Measurements from ENCODE around the gene KRTAP2-1.
A peak's percentile ranks its signal among the peaks of the same experiment; 100 is the strongest.
"Not testable (repeated sequence)": the region's sequence is repeated elsewhere in the genome, so short reads cannot be mapped to it uniquely, and the experiment has no call there.

Gene KRTAP2-1

GRCh38 chr17:41046735-41047465 lies at the start of gene KRTAP2-1:
Gene KRTAP2-1, minus strand, starts transcription at chr17:41047316. Its CDS starts 49 bp downstream, at chr17:41047267.
- not testable (repeated sequence) for DNase-seq (ENCODE audit: low spot score); H3K4me3 ChIP-seq (ENCODE audit: severe bottlenecking); H3K9me3 ChIP-seq (ENCODE audit: severe bottlenecking); H3K27me3 ChIP-seq (ENCODE audit: insufficient read depth, poor library complexity, severe bottlenecking); H3K36me3 ChIP-seq (ENCODE audit: low read depth); ATAC-seq (ENCODE audit: low read depth)
- Histone ChIP-seq H3K27ac (ENCODE audit: poor library complexity, severe bottlenecking) (peak within 1 kb of the TSS; percentile 55), H3K4me1 (ENCODE audit: insufficient read depth, poor library complexity, severe bottlenecking) (peaks cover 15% of the 10 kb centered on the region)

GRCh38 chr17:41096055-41096454 lies 48.9 kb upstream of the KRTAP2-1 start:
- Histone ChIP-seq H3K36me3 (ENCODE audit: low read depth) (no peaks in the 10 kb centered on the region), H3K27ac (ENCODE audit: poor library complexity, severe bottlenecking) (no peak overlapping the region), H3K9me3 (ENCODE audit: severe bottlenecking) (peaks cover 3% of the 10 kb centered on the region), H3K4me1 (ENCODE audit: insufficient read depth, poor library complexity, severe bottlenecking) (peaks cover 26% of the 10 kb centered on the region), H3K4me3 (ENCODE audit: severe bottlenecking) (no peak overlapping the region), H3K27me3 (ENCODE audit: insufficient read depth, poor library complexity, severe bottlenecking) (no peaks in the 10 kb centered on the region)
- no peak for TF ChIP-seq CTCF (IDR thresholded peaks at IDR 0.05; ENCODE audit: poor library complexity, severe bottlenecking)
- DNase-seq (ENCODE audit: low spot score) = no peak
- ATAC-seq (ENCODE audit: low read depth) = no peak

- not testable (repeated sequence) for H3K9me3 ChIP-seq (ENCODE audit: severe bottlenecking); H3K4me3 ChIP-seq (ENCODE audit: severe bottlenecking); DNase-seq (ENCODE audit: low spot score); H3K4me1 ChIP-seq (ENCODE audit: insufficient read depth, poor library complexity, severe bottlenecking); H3K36me3 ChIP-seq (ENCODE audit: low read depth); ATAC-seq (ENCODE audit: low read depth); H3K27me3 ChIP-seq (ENCODE audit: insufficient read depth, poor library complexity, severe bottlenecking); H3K27ac ChIP-seq (ENCODE audit: poor library complexity, severe bottlenecking)
Measured at GRCh38 chr17:41088760-41089352, 41.7 kb upstream of the KRTAP2-1 start.

- H3K36me3 ChIP-seq (ENCODE audit: low read depth); H3K27me3 ChIP-seq (ENCODE audit: insufficient read depth, poor library complexity, severe bottlenecking); H3K9me3 ChIP-seq (ENCODE audit: severe bottlenecking); DNase-seq (ENCODE audit: low spot score); H3K4me3 ChIP-seq (ENCODE audit: severe bottlenecking); ATAC-seq (ENCODE audit: low read depth); H3K4me1 ChIP-seq (ENCODE audit: insufficient read depth, poor library complexity, severe bottlenecking): not testable (repeated sequence)
- H3K27ac ChIP-seq (ENCODE audit: poor library complexity, severe bottlenecking) = peak within 1 kb of the TSS; percentile 71
Measured at GRCh38 chr17:41084100-41084856, 37.2 kb upstream of the KRTAP2-1 start, which contains the start of gene KRTAP4-7. Gene KRTAP4-7, plus strand, starts transcription at chr17:41084150. Its CDS starts 57 bp downstream, at chr17:41084207.

- ATAC-seq (ENCODE audit: low read depth) = peak; percentile 95
- not testable (repeated sequence) for H3K27me3 ChIP-seq (ENCODE audit: insufficient read depth, poor library complexity, severe bottlenecking); H3K36me3 ChIP-seq (ENCODE audit: low read depth); H3K4me1 ChIP-seq (ENCODE audit: insufficient read depth, poor library complexity, severe bottlenecking); H3K4me3 ChIP-seq (ENCODE audit: severe bottlenecking); H3K9me3 ChIP-seq (ENCODE audit: severe bottlenecking); DNase-seq (ENCODE audit: low spot score)
- peak overlapping the region; percentile 71 for H3K27ac ChIP-seq (ENCODE audit: poor library complexity, severe bottlenecking)
Measured at GRCh38 chr17:41083427-41083826, 36.3 kb upstream of the KRTAP2-1 start.

- peaks cover 9% of the 10 kb centered on the region for H3K4me1 ChIP-seq (ENCODE audit: insufficient read depth, poor library complexity, severe bottlenecking)
- no peak for TF ChIP-seq CTCF (IDR thresholded peaks at IDR 0.05; ENCODE audit: poor library complexity, severe bottlenecking)
- no peak for DNase-seq (ENCODE audit: low spot score)
- peak overlapping the region; percentile 71 for H3K27ac ChIP-seq (ENCODE audit: poor library complexity, severe bottlenecking)
- no peaks in the 10 kb centered on the region for H3K36me3 ChIP-seq (ENCODE audit: low read depth)
- no peaks in the 10 kb centered on the region for H3K27me3 ChIP-seq (ENCODE audit: insufficient read depth, poor library complexity, severe bottlenecking)
- no peak overlapping the region for H3K4me3 ChIP-seq (ENCODE audit: severe bottlenecking)
- peak; percentile 70 for ATAC-seq (ENCODE audit: low read depth)
- no peaks in the 10 kb centered on the region for H3K9me3 ChIP-seq (ENCODE audit: severe bottlenecking)
Measured at GRCh38 chr17:41082626-41083025, 35.5 kb upstream of the KRTAP2-1 start.
